K562 (cell line): ENCODE results near the gene TCOF1. TPM values are rescaled to one million over a fixed set of nuclear protein-coding genes. Genes with fewer than 3 reads are reported as not detected.

Experiments
- HNRNPUL1 ChIP-seq: fragments of 200-400 bp; formaldehyde crosslinking; IDR thresholded peaks from 2 replicates; pipeline ENCODE4 v1.6.1; 2017; ENCODE audit warnings: low read length
- JUND ChIP-seq, 2 experiments: IDR thresholded peaks; 2 replicates in 1 of 2; 3 replicates in 1 of 2; pipeline ENCODE4 v1.6.1; 2011; ENCODE audit warnings: borderline replicate concordance in 2 of 2, low read depth in 2 of 2, low read length in 2 of 2, improper control_type of control experiment in 1 of 2, missing biosample characterization in 1 of 2, missing genetic modification characterization in 1 of 2, missing genetic modification reagents in 1 of 2
- TFE3 ChIP-seq: fragments of 450-650 bp; formaldehyde crosslinking; IDR thresholded peaks from 2 replicates; pipeline ENCODE4 v1.4.0; 2020; ENCODE audit warnings: mild to moderate bottlenecking, mixed read lengths
- ZNF318 ChIP-seq, 2 experiments: fragments of 450-650 bp; IDR thresholded peaks; 2 replicates each; pipeline ENCODE4 v1.6.1; 2016; ENCODE audit warnings: mild to moderate bottlenecking in 2 of 2, borderline replicate concordance in 1 of 2, low read depth in 1 of 2, moderate library complexity in 1 of 2
- polyA plus RNA-seq, 8 experiments: library from polyadenylated mRNA; depleted of rRNA in 4 of 8; stranded (reverse) in 5 of 8; unstranded in 3 of 8; fragments of >200 nt; fragmentation: Nextera tagmentation in 2 of 8; fragmentation: Illumina TruSeq in 1 of 8; extraction: Ambion mirVana in 2 of 8; extraction: Trizol in 1 of 8; gene quantifications; 2 replicates each; pipeline versions ENCODE4 v1.2.1 to v1.2.3, GENCODE V29; 2011 to 2014; ENCODE audit warnings: inconsistent platforms in 1 of 8, missing spikeins in 1 of 8
- total RNA-seq, 7 experiments: library from RNA; depleted of rRNA in 6 of 7; stranded (reverse); fragments of >200 nt in 6 of 7; fragmentation: Illumina TruSeq in 2 of 7; extraction: Trizol in 2 of 7; gene quantifications; 2 replicates each; pipeline versions ENCODE4 v1.2.1 to v1.2.3, GENCODE V29; 2011 to 2021; ENCODE audit warnings: low replicate concordance in 1 of 7

The TCOF1 gene
- total and polyA plus RNA-seq, 9 of the 15 experiments (the other 6 are each of a cell fraction or from before 2014, with no cell fraction given) = 9.8 to 134 (median 61.7) TPM

GRCh38 chr5:150441813-150442698 is 84.6 kb downstream of the TCOF1 start (continued):
- TF ChIP-seq TFE3 (CRISPR knock-in tag) (no peak), JUND (IDR thresholded peaks at IDR 0.05; ENCODE audit: borderline replicate concordance, low read depth, low read length) (no peak), JUND (tag; IDR thresholded peaks at IDR 0.05; ENCODE audit: borderline replicate concordance, low read depth, low read length) (no peak), ZNF318 (IDR thresholded peaks at IDR 0.05; ENCODE audit: borderline replicate concordance in 1 of 2, low read depth in 1 of 2) (no peak), HNRNPUL1 (0 out of 2 replicates have a peak, but pooled peaks have one; percentile 44)
